ENCODE measurements around the gene TOB1.

The TOB1 gene, protein sequence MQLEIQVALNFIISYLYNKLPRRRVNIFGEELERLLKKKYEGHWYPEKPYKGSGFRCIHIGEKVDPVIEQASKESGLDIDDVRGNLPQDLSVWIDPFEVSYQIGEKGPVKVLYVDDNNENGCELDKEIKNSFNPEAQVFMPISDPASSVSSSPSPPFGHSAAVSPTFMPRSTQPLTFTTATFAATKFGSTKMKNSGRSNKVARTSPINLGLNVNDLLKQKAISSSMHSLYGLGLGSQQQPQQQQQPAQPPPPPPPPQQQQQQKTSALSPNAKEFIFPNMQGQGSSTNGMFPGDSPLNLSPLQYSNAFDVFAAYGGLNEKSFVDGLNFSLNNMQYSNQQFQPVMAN

DNA sequence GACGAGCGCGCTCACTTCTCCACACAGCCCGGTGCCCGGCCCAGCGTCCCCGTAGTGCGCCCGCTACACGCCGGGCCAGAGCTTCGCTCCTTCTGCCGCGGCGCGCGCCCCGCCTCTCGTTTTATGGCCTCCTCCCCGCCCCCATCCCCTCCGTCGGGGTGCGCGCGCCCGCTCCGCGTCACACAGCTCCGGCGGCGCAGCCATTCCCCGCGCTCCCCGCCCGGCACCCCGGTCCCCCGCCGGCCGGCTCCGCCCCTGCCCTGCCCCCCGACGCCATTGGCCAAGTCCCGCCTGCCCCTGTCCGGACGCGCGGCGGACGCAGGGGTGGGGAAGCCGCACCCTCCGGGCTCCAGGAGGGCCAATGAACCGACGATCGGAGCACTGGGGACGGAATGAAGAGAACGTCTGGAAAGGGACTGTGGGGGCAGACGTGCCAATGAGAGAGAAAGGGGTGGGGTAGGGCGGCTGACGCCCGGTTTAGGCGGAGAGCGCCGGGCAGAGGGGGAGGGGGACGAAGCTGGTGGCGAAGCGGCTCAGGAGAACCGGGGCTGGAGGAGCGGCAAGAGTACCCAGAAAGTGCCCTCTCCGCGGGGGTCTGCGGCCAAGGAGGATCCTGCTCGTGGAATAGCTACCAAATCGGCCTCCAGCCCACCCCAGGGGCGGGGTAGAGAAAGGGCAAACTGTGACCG lies at the start of gene TOB1:
TSS of gene TOB1 (minus strand) at position 94 of the 689 bp plus-strand sequence. CDS start 2,337 bp downstream, outside the sequence.
- peak; percentile 97 to 98 for DNase-seq

DNA sequence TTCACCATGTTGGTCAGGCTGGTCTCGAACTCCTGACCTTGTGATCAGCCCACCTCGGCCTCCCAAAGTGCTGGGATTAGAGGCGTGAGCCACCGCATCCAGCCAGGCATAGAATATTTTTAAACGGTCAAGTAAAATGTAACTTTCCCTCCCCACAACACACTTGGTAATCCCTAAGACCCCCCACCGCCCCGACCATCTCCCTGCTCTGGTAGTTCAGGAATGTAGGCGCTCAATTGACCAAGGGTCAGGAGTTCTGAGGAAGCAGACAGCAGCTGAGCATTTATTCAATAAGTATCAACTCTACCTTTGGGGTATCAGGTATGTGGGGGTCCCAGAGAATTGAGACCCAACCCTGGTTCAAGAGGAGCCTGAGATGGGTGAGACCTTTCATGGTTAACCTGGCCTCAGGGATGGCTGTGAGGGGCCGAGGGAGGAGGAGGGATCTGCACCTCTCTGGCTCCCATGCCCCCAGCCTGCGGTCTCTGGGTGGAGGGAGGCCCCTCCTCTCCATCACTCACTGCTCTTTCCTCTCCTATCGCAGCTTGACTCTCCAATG lies 48.4 kb upstream of the TOB1 start:
- no peak for DNase-seq

DNA sequence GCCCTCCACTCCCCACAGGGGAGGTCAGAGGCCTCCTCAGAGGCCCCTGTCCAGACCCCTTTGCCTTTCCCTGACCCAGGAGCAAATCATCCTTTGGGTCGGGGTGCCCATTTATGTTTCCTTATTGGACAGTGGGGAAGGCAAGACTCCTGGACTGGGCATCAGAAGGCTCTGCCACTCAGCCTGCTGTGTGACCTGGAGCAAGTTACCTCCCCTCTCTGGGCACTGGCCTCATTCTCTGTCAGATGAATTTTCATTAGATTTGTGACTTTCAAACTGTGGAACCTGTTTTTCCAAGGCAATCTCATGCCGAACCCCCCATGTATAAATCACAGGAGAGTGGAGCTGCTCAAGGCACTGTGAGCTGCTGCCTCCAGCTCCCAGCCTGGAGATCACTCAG lies 47.0 kb upstream of the TOB1 start:
- no peak for DNase-seq

DNA sequence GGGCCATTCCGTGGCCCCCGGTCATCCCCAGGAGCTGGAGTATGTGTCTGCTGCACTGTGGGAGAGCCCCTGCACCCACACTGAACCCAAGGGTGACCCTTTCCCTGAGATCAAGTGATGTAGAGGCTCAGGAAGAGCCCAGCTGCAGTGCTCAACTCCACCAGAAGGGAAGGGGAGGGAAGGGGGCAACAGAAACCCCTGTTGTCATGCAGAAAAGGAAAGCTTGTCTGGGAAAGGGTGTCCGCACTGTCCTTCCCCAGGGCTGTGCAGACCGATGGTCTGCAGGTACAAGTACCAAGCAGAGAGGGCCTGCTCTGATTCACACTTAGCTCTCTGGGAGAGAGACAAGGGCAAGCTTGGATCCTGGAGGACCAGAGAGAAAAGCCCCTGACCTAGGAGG lies 45.7 kb upstream of the TOB1 start:
- DNase-seq: no peak

DNA sequence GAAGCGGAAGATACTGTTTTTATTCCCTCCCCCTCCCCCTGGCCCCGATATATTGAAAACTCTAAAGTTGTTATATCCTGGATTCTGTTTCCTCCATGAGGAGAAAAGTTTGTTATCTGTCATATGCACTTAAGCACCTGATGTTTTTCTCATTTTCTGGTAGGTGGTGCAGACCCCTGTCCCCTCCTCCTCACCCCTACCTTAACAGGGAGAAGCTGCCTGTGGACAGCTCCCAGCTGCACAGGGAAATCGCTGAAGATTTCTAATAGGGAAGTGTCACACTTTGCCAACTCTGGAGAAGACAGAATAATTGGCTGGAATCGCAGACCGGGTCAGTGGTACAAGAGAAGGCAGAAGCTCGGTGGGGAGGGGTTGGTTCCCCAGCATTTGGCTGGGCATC lies 45.3 kb upstream of the TOB1 start:
- DNase-seq: no peak

DNA sequence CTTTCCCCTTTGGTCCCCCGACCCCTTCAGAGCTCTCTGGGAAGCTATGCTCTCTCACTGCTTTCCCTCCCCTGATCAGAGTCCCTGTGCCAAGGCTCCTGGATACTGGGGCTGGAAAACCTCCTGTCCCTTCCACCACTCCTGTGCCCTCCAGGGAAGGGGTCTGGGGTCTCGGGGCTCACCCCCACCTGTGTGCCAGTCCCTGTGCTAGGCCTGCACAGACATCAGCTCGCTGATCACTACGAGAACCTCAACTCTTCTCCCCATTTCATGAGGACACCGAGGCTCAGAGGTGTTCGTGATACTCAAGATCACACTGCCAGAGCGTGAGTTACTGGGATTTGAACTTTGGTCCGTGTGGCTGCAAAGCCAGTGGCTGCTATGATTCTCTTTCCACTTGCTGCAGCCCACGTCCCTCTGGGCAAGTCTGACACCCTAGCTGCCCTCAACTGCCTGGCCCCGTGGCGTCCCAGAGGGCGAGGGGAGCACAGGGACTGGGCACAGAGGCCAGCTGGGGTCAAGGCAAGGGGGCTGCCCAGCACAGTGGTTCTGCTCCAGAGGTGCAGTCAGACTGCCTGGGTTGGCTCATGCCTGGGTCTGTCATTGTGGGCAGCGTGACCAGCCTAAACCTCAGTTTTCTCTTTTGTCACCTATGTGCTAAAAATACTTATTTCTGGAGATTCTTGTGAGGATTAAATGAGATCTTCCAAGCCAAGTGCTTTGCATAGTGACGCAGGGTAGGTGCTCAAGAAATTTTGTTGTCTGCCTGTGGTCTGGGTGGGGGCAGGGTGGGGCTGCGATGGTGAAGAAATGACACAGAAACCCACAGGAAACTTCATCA lies 43.8 kb upstream of the TOB1 start:
- DNase-seq: peak; percentile 88 to 89

DNA sequence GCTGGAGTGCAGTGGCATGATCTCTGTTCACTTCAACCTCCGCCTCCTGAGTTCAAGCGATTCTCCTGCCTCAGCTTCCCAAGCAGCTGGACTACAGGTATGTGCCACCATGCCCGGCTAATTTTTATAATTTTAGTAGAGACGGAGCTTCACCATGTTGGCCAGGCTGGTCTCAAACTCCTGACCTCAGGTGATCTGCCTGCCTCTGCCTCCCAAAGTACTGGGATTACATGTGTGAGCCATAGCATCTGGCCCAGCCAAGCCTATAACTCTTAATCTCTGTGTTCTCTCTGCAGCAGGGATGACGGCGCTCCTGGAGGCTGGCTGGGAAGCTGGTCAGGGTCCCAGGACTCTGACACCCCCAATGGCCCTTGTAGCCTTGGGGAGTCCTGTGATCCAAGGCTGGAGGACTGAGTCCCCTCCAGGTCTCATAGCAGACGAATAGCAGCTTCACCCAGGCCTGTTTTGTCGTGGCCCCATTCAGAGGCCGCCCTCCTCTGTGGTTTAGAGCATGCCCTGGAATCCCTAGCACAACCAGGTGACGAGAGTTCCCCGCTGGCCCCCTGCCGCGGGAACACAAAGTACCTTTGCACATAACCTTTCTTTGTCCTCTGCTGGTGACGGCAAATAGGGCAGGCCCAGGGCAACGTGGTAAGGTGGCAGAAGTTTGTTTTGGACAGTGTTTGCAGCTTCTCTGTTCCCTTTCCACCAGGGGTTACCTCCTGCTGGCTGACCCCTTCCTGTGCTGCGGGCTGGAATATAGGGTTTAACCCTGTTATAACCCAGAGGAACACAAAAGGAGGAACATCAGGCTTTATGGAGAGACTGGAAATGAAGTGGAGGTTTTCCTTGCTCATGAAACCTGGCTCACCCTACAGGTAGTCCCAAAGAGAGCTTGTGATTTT lies 43.0 kb upstream of the TOB1 start:
- peak; percentile 70 to 71 for DNase-seq

DNA sequence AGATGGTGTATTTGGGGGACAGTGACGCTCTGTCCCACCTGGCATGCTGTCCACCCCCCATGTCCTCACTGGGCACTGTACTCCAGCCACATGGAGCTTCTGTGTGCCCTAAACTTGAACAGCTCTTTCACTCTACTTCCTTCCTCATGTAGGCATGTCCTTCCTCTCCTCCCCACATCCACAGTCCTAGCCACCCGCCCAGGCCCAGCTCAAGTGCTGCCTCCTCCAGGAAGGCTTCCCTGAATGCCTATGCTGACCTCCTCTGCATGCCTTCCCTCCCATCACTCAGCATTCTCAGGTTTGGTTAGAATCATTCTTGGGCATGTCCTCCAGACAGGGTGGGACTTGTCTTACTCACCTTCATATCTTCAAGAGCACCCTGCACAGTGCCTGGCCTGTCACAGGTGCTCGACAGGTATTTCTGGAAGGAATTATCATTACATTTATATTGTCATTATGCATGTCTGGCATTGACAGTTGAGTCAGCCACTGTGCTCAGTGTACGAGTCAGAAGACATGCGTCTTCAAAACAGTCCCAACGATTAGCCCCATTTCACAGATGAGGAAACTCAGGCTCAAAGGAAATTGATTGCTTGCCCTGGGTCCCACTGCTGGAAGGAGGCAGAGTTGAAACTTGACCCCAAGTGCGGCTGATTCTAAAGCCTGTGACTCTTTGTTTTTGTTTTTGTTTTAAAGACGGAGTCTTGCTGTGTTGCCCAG lies 42.1 kb upstream of the TOB1 start:
- no peak for DNase-seq

DNA sequence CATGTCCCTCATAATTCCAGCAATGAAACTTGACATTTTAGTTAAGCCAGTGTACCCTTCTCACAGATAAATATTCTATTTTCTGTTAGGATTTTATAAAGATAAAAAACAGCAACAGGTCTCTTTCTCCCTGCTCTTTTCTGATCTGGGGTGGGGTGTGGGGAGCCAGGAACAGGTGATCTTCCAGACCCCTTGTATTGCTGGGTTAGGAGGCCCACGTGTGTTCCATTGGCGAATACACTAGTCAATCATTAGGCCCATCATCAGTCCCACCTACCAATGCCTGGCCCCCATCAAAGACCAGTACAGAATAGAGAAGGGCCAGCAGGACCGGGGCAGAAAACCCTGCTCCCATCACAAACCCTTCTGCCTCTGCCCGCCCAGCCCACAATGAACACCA lies 40.3 kb upstream of the TOB1 start:
- DNase-seq: no peak

DNA sequence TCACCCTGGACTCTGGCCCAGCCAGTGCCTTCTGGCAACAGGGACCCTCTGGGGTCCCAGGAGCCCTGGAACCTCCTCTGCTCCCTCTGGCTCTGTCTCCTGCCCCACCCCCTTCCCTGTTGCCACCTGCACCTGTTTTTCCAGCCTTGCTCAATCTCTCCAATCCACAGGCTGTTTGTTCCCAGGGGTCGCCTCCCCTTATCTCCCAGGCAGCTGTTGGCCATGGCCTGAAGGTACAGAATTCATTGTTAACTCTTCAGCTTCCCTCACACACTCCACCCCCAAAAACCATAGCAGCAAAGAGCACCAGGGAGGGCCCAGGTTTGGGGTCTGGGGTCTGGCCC lies 39.3 kb upstream of the TOB1 start:
- DNase-seq: no peak

DNA sequence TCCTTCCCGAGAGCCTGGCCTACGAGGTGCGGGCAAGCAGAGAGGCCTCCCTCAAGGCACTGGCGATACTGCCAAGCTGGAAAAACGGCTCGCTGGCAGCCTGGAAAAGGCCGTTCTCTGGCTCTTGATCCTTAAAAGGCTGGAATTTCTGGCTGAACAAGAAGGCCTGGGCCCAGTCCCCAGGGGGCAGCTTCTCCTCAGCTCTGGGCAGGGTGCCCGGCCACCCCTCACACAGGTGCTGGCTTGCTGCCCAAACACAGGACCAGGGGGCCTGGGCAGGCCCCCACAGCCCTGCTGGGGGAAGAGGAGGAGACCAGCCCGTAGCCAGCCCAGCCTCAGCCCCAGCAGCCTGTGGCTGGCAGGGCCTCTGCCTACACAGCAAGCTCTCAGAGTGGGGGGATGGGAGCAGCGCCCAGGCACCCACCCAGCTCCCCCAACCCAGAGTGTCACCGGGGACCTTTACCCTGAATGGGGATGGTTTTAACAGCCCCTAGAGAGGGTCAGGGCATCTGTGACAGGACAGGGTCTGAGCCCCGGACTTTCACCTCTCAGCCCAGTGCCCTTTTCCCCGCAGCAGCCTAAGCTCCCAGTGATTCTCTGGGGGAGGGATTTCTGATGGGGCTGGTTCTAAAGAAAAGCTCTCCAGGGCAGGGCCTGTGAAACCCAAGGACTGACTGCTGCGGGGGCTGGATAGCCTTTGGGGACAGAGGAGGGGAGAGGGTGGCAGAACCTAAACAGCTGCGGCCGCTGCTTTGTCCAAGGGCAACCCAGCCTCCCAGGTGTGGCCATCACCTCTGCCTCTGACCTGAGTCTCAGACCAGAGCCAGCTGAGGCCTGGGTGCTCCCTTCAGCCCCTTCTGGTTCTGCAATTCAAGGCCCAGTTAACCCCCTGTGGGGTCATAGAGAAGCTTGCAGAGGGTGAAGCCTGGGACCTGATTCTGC lies 38.6 kb upstream of the TOB1 start:
- DNase-seq: no peak

DNA sequence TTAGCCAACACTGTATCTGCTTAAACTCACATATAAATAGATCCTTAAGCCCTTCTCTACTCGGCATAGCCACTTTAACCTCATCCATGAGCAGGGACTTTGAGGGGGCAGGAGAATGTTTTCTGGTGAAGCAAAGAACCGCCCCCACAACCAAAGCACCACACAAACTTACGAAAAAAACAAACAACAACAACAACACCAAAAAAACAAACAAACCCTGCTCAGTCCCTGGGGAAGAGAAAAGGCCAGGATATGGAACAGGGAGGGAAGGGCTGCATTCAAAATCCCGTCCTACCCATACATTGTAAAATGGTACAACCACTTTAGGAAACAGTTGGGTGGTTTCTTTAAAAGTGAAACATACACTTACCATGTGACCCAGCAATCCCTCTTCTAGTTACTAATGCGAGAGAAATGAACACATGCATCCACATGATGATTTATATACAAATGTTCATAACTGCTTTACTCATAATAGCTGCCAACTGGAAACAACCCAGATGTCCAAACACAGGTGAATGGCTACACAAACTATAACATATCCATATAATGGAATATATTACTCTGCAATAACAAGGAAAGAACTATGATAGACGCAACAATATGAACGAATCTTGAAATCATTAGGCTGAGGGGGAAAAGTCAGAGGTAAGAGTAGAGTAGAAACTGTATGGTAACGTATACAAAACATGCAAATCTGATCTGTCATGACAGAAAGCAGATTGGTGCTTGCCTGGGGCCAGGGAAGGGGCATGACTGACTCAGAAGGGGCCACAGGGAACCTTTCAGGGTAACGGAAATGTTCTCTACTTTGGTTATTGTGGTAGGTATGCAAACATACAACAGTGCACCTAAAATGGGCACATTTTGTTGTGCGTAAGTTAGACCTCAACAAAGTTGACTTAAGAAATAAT lies 37.7 kb upstream of the TOB1 start:
- peak; percentile 39 to 73 for DNase-seq

DNA sequence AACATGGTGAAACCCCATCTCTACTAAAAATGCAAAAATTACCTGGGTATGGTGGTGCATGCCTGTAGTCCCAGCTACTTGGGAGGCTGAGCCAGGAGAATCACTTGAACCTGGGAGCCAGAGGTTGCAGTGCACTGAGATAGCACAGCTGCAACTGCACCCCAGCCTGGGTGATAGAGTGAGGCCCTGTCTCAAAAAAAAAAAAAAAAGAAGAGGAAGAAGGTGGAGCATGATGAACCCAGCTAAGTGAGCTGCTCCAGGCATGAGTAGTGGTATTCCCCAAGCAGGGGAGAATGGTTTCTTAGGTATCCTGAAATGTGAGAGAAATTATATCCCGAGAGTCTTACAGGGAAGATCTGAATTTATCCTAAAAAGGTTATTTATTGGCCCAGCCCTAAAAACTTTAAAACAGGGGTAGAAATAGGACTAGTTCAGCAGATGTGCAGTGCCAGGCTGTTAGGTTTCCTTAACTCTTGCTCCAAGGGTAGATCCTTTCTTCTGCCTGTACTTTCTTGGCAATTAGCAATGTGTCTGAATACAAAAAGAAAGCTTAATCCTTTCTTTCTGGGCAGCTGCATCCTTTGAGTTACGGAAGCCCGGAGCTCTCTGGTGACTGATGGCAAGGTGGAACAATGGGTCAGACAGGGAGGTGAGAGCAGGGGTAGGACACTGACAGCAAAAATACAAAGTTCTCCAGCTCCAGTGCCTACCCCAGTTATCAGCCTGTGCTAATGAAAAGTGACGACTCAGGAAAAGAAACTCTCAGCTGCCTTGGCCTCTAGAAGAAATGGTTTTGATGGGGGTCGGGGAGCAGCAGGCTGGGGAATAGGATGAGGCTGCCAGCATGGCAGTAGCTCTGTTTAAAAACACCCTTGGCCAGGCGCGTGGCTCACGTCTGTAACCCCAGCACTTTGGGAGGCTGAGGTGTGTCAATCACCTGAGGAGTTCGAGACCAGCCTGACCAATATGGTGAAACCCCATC lies 36.5 kb upstream of the TOB1 start:
- no peak for DNase-seq

DNA sequence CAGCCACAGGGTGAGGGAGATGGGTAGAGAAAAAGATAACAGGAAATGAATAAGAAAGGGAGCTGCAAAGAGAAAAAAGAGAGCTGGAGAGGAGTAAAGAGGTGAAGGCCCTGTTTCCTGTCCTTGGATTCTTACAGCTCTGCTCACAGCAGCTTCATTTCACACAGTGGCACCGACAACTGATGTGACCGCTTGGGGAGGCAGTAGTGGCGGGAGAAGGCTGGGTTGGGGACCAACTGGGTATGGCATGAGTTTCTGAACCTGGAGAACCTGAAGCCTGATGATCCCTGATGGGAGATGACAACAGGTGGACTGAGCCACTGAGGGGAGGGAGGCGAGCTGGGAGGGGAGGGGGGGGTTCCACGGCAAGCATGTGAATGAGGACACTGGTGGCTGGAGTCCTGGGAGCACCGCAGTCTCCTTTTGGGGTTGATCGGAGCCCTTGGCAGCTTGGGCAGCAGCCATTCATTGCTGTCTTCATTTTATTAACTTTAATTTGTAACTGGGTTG lies 34.3 kb upstream of the TOB1 start:
- no peak for DNase-seq

DNA sequence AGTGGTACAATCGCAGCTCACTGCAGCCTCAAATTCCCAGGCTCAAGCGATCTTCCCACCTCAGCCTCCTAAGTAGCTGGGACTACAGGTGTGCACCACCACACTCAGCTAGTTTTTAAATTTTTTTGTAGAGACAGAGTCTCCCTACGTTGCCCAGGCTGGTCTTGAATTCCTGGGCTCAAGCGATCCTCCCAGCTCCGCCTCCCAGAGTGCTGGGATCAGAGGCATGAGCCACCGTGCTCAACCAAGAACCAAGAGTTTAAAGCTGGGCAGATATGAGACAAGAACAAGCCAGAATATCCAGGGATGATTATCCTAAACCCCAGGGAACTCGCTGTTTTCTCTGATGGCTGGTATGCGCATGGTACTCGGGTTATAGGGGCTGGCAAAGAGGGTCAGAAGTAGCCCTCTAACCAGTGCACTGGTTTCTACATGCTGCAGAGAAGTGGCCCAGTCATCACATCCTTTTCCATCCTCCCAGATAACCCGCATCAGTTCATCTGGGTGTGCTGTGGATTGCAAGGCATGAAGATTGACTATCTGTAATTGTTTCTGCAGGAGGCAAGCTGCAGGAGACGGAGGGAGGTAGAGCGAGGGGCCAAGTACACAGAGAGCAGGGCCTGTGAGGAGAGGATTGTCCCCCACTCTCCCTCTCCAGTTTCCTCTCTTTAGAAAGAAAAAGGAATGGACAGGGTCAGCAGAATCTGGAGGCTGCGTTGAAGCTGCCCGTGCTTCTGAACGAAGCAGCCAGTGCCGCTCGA lies 33.6 kb upstream of the TOB1 start:
- no peak for DNase-seq

DNA sequence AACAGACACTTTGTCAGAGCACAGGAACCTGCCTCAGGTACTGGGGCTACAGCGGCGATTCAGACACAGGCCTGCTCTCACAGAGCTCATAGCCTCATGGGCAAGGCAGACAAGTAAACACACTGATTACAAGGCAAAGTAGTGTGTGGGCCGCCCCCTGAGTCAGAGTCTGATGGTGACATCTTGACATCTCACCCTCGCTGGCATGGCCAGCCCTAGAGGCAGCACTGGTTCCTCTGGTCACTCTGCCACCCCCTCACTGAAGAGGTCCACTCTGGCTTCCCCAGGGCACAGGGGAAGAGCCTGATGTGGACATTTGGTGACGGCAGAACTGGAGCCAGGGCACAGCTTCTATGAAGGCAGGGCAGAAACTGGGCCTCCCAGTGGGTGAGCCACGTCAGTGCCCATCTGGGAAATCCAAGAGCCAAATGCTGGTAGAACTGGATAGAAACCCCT lies 32.9 kb upstream of the TOB1 start:
- no peak for DNase-seq

Measured in CD4-positive, alpha-beta T cell treated with Interleukin-4 for 1 hour (primary cell).